Activated B cell treated with CpG ODN at 0.5 μM for 24 hours (primary cell): ENCODE data around the gene ECT2. TPM values are rescaled to one million over a fixed set of nuclear protein-coding genes. Genes with fewer than 3 reads are reported as not detected.
"Not testable (repeated sequence)": the region's sequence is repeated elsewhere in the genome, so short reads cannot be mapped to it uniquely, and the experiment has no call there.

Experiments
- ATAC-seq: fragments of 200-7000 bp; cut with Tn5 transposase; one replicate; pipeline ENCODE4 v1.10.0; 2021; ENCODE audit warnings: low read depth, mild to moderate bottlenecking, moderate library complexity
- CTCF ChIA-PET: fragments of 350-600 bp; sonication (Branson Sonifier 250); formaldehyde crosslinking; loops from one replicate; lab custom pipeline; 2021; ENCODE audit warnings: antibody characterized with exemption; lab: Charles Lee
- POLR2A ChIA-PET: fragments of 350-600 bp; sonication (Branson Sonifier 250); formaldehyde crosslinking; loops from one replicate; lab custom pipeline; 2021; ENCODE audit warnings: antibody characterized with exemption; lab: Charles Lee
- DNase-seq: peaks from one replicate; pipeline ENCODE4 v3.0.0; 2022
- H3K27ac Mint-ChIP-seq: one replicate; pipeline ENCODE4 v1.8.0; 2020; ENCODE audit warnings: mixed read lengths
- H3K27me3 Mint-ChIP-seq: one replicate; pipeline ENCODE4 v1.8.0; 2021; ENCODE audit warnings: mixed read lengths
- H3K36me3 Mint-ChIP-seq: one replicate; pipeline ENCODE4 v1.8.0; 2021; ENCODE audit warnings: low read depth, mixed read lengths
- H3K4me1 Mint-ChIP-seq: one replicate; pipeline ENCODE4 v1.8.0; 2021; ENCODE audit warnings: mixed read lengths
- H3K4me3 Mint-ChIP-seq: one replicate; pipeline ENCODE4 v1.8.0; 2020; ENCODE audit warnings: mild to moderate bottlenecking, mixed read lengths
- H3K9me3 Mint-ChIP-seq: one replicate; pipeline ENCODE4 v1.8.0; 2020; ENCODE audit warnings: mixed read lengths
- intact Hi-C: fragments of 100-400 bp; cut with micrococcal nuclease; formaldehyde crosslinking; loops from one replicate; pipeline ENCODE4 v1.15.1; 2024
- total RNA-seq: library from RNA; stranded (reverse); gene quantifications from 2 replicates; pipeline ENCODE4 v1.2.3, GENCODE V29; 2022
- TF ChIP-seq, protein P1 (sequence below): fragments of 200-600 bp; IDR thresholded peaks from one replicate; pipeline ENCODE4 v1.8.0; 2022; ENCODE audit warnings: antibody characterized with exemption, mild to moderate bottlenecking

Gene ECT2
- total RNA-seq, 1 donor from 2014 or later, result 6.3 TPM

DNA sequence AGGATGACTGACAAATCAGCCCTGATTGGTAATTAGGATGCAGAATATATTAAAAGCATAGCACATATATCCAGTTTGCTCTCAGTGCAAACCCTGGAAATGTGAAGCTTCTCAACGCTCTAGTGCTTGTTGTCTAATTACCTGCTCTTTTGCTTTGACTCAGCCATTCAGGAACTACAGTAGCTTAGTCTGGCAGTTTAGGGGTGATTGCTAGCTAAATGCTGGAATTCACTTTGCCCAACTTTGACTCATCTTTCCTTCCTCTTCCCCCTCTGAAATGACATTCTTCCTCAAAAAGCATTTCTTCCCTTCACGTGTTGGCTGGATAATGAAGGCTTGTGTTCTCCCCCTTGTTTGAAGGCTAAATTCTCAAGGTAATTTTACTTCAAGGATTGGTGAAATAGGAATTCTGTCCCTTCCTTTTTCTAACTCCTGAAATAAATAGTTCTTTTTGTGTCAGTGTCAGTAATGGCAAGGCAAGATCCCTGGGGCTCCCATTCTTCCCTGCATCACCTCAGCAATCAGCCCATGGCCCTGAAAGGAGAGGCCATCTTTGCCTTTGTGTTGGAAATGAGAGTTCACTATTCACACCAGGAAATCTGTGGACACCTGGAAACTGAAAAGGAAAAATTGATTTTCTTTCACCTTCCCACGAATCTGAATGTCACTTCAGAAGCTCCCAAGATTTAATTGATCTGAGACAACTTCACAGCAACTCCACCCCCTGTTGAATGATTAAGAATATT, 103.6 kb downstream of the ECT2 start:
- DNase-seq (no peak), ATAC-seq (no peak)
- Mint-ChIP-seq H3K9me3 (no peaks in the 10 kb centered on the region), H3K4me3 (no peak overlapping the region), H3K36me3 (no peaks in the 10 kb centered on the region), H3K27me3 (peaks cover 2% of the 10 kb centered on the region), H3K4me1 (no peaks in the 10 kb centered on the region), H3K27ac (no peak overlapping the region)
- POLR2A ChIA-PET, result interaction anchor here (0.6 kb wide), 1 partner anchor 53 kb away, joined by 3 read pairs; no protein-coding TSS in a partner anchor
- CTCF ChIA-PET, result interaction anchor here (0.6 kb wide), 1 partner anchor 1961 kb away, joined by 4 read pairs; no protein-coding TSS in a partner anchor
- TF ChIP-seq, protein P1, sequence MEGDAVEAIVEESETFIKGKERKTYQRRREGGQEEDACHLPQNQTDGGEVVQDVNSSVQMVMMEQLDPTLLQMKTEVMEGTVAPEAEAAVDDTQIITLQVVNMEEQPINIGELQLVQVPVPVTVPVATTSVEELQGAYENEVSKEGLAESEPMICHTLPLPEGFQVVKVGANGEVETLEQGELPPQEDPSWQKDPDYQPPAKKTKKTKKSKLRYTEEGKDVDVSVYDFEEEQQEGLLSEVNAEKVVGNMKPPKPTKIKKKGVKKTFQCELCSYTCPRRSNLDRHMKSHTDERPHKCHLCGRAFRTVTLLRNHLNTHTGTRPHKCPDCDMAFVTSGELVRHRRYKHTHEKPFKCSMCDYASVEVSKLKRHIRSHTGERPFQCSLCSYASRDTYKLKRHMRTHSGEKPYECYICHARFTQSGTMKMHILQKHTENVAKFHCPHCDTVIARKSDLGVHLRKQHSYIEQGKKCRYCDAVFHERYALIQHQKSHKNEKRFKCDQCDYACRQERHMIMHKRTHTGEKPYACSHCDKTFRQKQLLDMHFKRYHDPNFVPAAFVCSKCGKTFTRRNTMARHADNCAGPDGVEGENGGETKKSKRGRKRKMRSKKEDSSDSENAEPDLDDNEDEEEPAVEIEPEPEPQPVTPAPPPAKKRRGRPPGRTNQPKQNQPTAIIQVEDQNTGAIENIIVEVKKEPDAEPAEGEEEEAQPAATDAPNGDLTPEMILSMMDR, result no peak
- intact Hi-C loops, result no loop called here

DNA sequence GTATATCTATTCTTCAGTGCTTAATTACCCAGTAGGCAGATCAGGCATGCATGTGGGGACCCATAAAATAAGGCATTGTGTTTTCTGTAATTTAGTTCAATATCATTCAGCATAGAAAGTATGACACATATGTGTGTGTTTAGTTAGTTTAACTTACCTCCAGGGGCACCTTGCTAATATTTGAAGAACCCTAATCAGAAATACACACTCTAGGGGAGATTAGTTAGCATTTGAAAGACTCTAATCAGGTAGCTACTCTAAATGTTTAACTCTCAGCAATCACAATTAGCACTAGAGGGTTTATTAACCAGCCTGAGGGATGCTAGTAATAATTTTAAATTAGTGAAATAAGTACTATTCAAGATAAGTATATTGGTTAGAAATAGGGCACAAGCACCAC, 104.5 kb downstream of the ECT2 start:
- H3K36me3 Mint-ChIP-seq, result no peaks in the 10 kb centered on the region
- no peak overlapping the region for H3K4me3 Mint-ChIP-seq
- H3K9me3 Mint-ChIP-seq, result no peaks in the 10 kb centered on the region
- H3K27ac Mint-ChIP-seq, result no peak overlapping the region
- TF ChIP-seq, protein P1, result no peak
- intact Hi-C loops, result no loop called here
- POLR2A ChIA-PET, result no interaction called here
- ATAC-seq (no peak), DNase-seq (no peak)
- no peaks in the 10 kb centered on the region for H3K4me1 Mint-ChIP-seq
- peaks cover 2% of the 10 kb centered on the region for H3K27me3 Mint-ChIP-seq
- CTCF ChIA-PET, result no interaction called here

DNA sequence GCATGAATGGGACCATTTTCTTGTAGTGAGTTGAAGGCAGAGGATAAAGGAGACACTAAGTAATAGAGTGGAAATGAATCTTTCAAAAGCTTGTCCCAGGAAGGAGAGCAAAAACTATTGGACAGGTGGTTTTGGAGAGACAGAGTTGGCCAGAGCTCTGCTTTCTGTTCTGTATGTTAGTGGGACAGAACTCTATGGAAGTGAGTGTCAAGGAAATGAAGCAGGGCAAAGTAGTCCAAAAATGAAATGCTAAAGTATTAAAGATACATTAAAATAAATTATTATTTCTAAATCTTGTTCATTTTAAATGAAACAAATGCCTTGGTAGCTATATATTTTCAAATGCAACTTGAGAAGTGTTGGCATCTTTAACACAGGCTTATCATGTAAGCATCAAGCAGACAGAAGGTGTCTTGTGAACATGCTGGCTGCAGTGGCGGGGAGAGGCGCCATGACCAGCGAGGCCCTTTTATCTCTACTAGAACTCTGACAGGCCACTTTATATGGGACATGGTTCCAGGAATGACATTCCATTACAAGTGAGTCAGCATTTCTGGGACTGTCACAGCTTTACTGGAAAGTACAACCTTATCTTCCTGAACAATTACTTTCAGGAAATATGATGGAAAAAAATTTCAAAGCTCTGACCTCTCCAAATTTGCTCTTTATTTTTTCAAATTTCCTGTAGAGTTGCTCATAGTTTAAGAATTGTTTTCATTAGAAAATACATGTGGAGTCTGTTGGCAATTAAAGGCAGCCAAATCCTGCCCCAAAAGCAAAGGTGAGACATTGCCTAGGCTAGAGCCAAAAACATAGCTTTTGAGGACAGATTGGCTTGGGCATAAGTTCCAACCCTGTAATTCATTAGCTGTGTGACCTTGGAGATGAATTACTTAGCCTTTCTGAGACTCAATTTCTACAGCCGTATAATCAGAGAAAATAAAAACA, 106.5 kb downstream of the ECT2 start:
- Mint-ChIP-seq H3K36me3 (no peaks in the 10 kb centered on the region), H3K27me3 (peaks cover 2% of the 10 kb centered on the region), H3K9me3 (no peaks in the 10 kb centered on the region), H3K4me1 (no peaks in the 10 kb centered on the region), H3K4me3 (no peak overlapping the region), H3K27ac (no peak overlapping the region)
- DNase-seq (no peak), ATAC-seq (no peak)
- ChIA-PET CTCF (no interaction called here), POLR2A (no interaction called here)
- TF ChIP-seq, protein P1, result no peak
- intact Hi-C loops, result no loop called here

DNA sequence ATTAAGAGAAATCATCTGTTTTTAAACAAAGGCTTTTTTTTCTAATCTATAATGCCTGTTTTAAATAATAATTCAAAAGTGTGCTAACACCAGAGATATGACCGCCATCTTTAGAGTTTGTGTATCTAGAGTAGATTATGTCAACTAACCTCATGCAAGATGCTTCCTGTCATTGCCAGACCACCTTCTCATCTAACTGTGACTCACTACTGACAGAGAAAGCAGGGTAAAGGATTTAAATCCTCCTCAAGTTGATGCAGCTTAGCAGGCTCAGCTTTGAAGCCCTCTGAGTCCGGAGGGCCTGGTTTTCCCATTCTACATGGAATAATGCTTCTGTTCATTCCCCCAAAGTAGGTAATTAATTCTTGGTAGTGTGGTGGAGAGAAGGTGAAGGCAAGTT, 108.5 kb downstream of the ECT2 start:
- no peaks in the 10 kb centered on the region for H3K9me3 Mint-ChIP-seq
- ATAC-seq (no peak), DNase-seq (no peak)
- H3K27ac Mint-ChIP-seq, result no peak overlapping the region
- TF ChIP-seq, protein P1, result no peak
- intact Hi-C loops, result no loop called here
- H3K27me3 Mint-ChIP-seq, result peaks cover 5% of the 10 kb centered on the region
- no peaks in the 10 kb centered on the region for H3K36me3 Mint-ChIP-seq
- no peak overlapping the region for H3K4me3 Mint-ChIP-seq
- CTCF ChIA-PET, result no interaction called here
- H3K4me1 Mint-ChIP-seq, result no peaks in the 10 kb centered on the region
- POLR2A ChIA-PET, result no interaction called here

DNA sequence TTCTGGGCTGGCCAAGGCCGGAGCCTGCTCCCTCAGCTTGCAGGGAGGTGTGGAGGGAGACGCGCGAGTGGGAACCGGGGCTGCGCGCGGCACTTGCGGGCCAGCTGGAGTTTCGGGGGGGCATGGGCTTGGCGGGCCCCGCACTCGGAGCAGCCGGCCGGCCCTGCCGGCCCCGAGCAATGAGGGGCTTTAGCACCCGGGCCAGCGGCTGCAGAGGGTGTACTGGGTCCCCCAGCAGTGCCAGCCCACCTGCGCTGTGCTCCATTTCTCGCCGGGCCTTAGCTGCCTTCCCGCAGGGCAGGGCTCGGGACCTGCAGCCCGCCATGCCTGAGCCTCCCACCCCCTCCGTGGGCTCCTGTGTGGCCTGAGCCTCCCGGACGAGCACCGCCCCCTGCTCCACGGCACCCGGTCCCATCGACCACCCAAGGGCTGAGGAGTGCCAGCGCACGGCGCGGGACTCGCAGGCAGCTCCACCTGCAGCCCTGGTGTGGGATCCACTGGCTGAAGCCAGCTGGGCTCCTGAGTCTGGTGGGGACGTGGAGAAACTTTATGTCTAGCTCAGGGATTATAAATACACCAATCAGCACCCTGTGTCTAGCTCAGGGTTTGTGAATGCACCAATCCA, 116.3 kb downstream of the ECT2 start:
- H3K9me3 Mint-ChIP-seq, H3K4me3 Mint-ChIP-seq, CTCF ChIA-PET, DNase-seq, H3K27me3 Mint-ChIP-seq, POLR2A ChIA-PET, H3K27ac Mint-ChIP-seq, H3K36me3 Mint-ChIP-seq, intact Hi-C loops, ATAC-seq, H3K4me1 Mint-ChIP-seq: not testable (repeated sequence)
